Stimulated activated CD4-positive, alpha-beta T cell treated with anti-CD3 and anti-CD28 coated beads, Interleukin-1b, Interleukin-23, amount 100 ng/mL, for 4 hours (primary cell): ENCODE data around the gene CTXN1.
"Not testable (repeated sequence)": the region's sequence is repeated elsewhere in the genome, so short reads cannot be mapped to it uniquely, and the experiment has no call there.

ENCODE experiments used
- DNase-seq, 2 donors: peaks; one replicate each; pipeline ENCODE4 v3.0.0-alpha.2; 2020; ENCODE audit warnings: low read depth in 2 of 2

Gene CTXN1

DNA sequence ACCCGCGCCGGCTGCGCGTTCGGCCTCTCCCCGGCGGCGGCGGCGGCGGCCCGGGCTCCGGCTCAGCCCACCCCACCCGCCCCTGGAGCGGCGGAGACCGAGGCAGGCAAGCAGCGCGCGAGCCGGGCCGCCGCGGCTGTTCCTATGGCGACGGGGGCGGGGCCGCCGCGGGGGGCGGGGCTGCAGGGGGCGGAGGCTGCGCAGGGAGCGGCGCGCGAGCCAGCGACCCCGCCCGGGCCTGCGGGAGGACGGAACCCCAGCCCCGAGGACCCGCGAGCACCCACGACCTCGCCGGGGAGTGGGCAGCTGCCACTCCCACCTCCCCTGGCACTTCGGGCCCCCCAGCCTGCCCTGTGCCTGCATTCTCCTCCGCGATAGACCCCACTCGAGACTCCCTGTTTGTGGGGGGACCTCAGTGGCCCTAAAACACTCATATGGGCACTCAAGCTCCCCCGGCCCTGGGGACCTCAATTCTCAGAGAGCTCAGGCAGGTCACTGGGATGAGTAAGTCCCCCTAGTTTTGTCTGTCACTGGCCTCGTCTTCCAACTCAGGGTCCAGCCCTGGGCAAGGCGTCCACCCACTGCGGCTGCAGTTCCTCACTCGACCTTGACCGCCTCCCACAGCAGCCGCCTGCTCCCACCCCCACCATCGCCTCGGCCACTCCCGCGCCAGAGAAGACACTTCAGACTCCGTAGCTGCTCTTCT is at the start of gene CTXN1:
Gene CTXN1, minus strand, starts transcription at position 115 of the 706 bp plus-strand sequence. CDS start 597 bp downstream, outside the sequence.
- peak; percentile 78 to 82 for DNase-seq

- DNase-seq = no peak
These were observed 49.1 kb upstream of the CTXN1 start for GRCh38 chr19:7975037-7975436.

DNA sequence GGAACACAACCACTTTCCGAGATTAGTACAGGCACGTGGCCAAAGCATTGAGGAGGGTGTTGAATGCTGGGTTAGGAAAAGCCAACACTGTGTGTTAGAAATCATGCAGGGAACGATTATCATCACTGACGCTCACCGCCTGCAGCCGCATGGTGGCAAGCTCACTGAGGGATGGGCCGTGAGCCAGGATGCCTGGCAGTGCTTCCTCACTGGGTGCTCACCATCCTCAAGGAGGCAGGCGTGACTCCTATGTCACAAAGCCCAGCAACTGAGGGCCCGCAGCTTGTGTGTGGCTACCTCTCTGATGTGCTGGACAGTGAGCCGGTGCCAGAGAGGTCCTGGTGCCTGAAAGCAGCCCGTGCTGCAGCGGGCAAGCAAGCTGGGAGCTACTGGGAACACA is 47.9 kb upstream of the CTXN1 start:
- DNase-seq = no peak

GRCh38 chr19:7971553-7972520 is 45.9 kb upstream of the CTXN1 start:
- DNase-seq = no peak

GRCh38 chr19:7970716-7971448 is 44.9 kb upstream of the CTXN1 start:
- peak in 1 of 2 donors; percentile 10 for DNase-seq

DNA sequence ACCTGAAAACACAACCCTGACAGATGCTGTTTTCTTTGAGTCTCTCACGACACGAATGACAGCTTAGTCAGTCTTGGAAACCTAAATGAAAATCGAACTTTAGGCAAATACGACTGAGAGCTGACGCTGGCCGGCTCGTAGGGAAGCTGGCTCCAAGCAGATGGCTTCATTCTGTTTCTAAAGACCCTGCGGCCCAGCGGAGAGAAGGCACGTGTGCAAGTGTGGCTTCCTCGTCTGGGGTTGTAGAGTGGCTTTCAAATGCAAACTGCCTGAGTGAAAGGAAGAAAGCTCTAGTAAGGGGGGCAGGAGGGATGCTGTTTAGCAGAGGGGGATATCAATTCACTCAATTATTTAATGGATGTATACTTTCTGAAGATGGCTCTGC is 43.6 kb upstream of the CTXN1 start:
- no peak for DNase-seq

GRCh38 chr19:7968796-7969554 is 43.0 kb upstream of the CTXN1 start:
- no peak for DNase-seq

DNA sequence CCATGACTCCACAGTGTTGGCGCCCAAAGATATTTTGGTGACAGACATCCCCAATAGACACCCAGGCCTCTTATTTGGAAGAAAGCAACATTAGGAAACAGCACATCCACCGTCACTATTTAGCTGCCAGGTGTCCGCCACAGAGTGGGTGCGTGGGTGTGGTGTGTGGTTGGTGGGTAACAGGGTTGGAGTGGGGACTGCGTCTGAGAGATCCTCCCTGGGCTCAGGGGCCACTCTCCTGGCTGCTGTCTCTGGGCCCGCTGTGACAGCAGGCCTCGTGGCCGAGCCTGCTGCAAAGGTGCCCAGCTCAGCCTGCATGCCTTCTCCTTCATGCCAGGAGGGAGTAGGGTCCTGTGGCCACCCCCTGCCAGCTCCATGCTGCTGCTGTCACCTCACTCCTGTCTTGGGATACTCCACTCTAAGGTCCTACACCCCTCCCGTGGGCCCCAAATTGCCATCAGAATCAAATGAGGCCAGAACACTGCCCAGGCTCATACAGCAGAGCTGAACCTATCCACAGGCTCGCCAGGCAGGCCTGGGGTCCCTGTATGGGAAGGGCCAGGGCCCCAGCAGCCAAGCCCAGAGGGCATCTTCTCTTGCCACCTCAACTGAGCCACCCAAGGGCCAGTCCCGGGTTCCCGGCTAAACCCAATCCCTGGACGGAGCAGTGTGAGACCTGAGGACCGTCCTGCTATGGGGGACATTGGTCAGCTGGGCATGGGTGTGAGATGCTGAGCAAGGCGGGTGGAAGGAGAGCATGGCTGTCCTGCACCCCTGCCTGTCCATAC is 42.3 kb upstream of the CTXN1 start:
- no peak for DNase-seq

- no peak for DNase-seq
These were observed 40.2 kb upstream of the CTXN1 start for GRCh38 chr19:7965921-7966665.

DNA sequence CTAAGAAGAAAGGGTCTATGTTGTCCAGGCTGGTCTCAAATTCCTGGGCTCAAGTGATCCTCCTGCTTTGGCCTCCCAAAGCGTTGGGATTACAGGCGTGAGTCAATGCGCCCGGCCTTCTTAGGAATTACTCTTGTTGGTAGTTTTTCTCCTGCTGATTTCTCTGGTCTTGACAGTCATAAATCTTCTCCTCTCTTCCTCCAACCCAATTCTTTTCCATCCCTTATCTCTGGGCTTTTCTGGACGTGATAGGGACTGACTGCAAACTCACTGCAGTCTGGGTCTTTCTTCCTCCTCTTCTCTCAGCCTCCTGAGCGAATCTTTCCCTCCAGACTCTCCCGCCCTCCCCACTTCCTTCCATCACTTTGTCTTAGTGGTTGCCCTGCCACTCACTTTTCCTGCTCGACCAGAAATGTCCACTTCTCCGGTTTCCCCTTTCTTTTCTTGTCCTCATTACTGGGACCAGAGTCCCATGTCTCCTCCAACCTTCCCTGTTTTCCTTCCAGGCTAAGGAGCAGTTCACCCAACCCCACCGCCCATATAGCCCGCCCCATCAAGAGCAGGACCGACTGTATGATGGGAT is 39.4 kb upstream of the CTXN1 start:
- DNase-seq = no peak

DNA sequence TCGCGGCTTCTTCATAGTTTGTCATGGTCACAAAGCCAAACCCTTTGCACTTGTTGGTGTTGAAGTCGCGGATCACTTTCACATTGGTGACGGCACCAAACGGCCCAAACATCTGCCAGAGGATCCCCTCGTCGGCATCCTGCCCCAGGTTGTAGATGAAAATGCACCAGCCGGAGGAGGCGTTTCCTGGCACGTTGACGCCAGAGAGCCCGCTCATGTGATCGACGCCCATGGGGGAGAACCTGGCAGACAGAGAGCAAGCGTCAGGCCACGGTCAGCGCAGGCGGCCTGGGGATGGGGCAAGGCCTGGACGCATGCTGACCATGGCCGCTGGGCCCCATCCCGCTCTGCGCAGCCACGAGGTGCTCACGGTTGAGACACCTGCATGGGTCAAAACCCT is 37.6 kb upstream of the CTXN1 start:
- DNase-seq = no peak

GRCh38 chr19:7962644-7963268 is 36.8 kb upstream of the CTXN1 start:
- DNase-seq = no peak

GRCh38 chr19:7961920-7962626 is 36.1 kb upstream of the CTXN1 start:
- no peak for DNase-seq

DNA sequence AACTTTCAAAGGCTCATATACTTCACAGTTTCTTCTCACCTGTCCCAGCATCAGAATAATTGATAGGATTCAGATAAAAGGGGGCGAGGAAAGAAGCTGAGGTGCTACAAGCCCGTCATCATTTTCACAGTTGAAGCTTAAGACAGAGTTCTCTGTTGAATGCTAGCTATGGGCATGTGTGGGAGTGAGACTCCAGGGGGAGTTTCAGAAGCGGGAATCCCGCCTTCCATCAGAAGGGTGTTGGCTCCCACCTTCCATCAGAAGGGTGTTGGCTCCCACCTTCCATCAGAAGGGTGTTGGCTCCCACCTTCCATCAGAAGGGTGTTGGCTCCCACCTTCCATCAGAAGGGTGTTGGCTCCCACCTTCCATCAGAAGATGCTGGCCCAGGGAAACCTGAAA is 35.1 kb upstream of the CTXN1 start:
- DNase-seq = not testable (repeated sequence)

DNA sequence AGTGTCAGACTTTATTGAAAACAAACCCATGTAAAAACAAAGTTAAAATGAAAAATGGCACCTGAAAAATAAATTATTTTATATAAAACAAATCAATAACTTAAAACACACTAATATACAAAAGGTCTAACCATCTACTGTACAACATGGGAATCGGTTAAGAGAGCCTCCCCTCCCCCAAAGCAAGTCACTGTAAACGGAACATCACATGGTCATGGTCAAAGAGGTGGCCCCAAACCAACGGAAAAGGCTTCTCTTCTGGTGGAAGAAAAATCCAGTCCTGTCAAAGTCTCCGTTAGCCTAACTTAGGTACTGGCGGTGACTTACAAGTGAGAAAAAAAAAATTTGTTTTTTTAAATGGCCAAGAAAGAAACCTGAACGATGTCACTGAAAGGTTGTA is 33.3 kb upstream of the CTXN1 start:
- no peak for DNase-seq

- DNase-seq = no peak
These were observed 29.8 kb upstream of the CTXN1 start for GRCh38 chr19:7955696-7956095.

DNA sequence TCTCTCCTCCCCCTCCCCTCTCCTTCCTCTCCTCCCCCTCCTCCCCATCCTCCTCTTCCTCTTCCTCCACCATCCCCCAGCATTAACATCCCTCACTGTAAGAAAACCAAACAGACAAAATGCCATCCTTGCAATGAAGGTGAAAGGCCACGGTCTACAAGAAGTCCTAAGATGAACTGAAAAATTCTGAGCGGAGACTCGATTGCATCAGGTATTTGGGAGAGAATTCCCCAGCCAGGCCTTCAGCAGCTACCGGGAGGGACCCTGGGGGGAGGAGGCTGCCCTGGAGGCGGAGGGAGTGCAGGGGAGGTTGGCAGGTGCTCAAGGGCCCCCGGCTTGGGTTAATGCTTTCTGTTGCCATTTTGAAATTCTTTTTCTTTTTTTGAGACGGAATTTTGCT is 27.6 kb upstream of the CTXN1 start:
- DNase-seq = no peak

GRCh38 chr19:7953060-7953459 is 27.1 kb upstream of the CTXN1 start:
- no peak for DNase-seq
